ENCODE data around the gene SVIL.
"Not testable (repeated sequence)": the region's sequence is repeated elsewhere in the genome, so short reads cannot be mapped to it uniquely, and the experiment has no call there.

SVIL gene

GRCh38 chr10:29495366-29495765, 139.4 kb downstream of the SVIL start:
- no peak overlapping the region for H3K4me3 ChIP-seq (ENCODE audit: low read length)
- no peaks in the 10 kb centered on the region for H3K4me1 ChIP-seq (ENCODE audit: low read length)

DNA sequence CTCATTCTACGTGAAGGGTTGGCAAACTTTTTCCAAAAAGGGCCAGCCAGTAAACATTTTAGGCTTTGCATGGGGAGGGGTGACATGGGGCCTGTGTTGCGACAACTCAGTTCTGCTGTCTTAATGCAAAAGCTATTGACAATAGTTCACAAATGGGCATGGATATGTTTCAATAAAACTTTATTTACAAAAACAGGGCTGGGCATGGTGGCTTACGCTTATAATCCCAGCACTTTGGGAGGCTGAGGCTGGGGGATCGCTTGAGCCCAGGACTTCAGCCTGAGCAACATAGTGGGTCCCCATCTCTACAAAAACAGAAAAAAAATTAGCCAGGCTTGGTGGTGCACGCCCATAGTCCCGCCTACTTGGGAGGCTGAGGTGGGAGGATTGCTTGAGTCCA, 141.1 kb downstream of the SVIL start:
- Histone ChIP-seq H3K4me3 (ENCODE audit: low read length) (no peak overlapping the region), H3K79me2 (ENCODE audit: low read length) (no peaks in the 10 kb centered on the region), H3K9me2 (replicated peaks; ENCODE audit: insufficient read depth, low read length) (no peaks in the 10 kb centered on the region), H4K20me1 (ENCODE audit: insufficient read depth, low read length) (no peaks in the 10 kb centered on the region), H2AFZ (ENCODE audit: low read length) (no peak overlapping the region), H3K4me1 (ENCODE audit: low read length) (no peaks in the 10 kb centered on the region), H3K9me3 (replicated peaks; ENCODE audit: insufficient read depth, low read length) (no peaks in the 10 kb centered on the region), H3K27me3 (replicated peaks; ENCODE audit: insufficient read depth, low read length) (no peaks in the 10 kb centered on the region), H3K4me2 (ENCODE audit: low read depth, low read length) (no peak overlapping the region), H3K36me3 (replicated peaks; ENCODE audit: insufficient read depth, low read length) (no peaks in the 10 kb centered on the region), H3K9ac (ENCODE audit: low read length) (no peak overlapping the region), H3F3A (ENCODE audit: insufficient read depth, low read length) (no peaks in the 10 kb centered on the region), H3K27ac (ENCODE audit: low read length) (no peak overlapping the region)
- TF ChIP-seq EZH2phosphoT487 (IDR thresholded peaks at IDR 0.05; ENCODE audit: low read length), result no peak
- no peak for TF ChIP-seq EZH2 (optimal IDR thresholded peaks at IDR 0.05; ENCODE audit: low read depth, low read length)
- TF ChIP-seq CTCF (IDR thresholded peaks at IDR 0.05; ENCODE audit: low read length), result no peak
- no peak for DNase-seq

More at GRCh38 chr10:29495366-29495765, 139.4 kb downstream of the SVIL start:
- Histone ChIP-seq H3K9me2 (replicated peaks; ENCODE audit: insufficient read depth, low read length) (no peaks in the 10 kb centered on the region), H2AFZ (ENCODE audit: low read length) (no peak overlapping the region), H3K9me3 (replicated peaks; ENCODE audit: insufficient read depth, low read length) (no peaks in the 10 kb centered on the region), H4K20me1 (ENCODE audit: insufficient read depth, low read length) (no peaks in the 10 kb centered on the region), H3K4me2 (ENCODE audit: low read depth, low read length) (no peak overlapping the region), H3F3A (ENCODE audit: insufficient read depth, low read length) (no peaks in the 10 kb centered on the region), H3K36me3 (replicated peaks; ENCODE audit: insufficient read depth, low read length) (no peaks in the 10 kb centered on the region), H3K27me3 (replicated peaks; ENCODE audit: insufficient read depth, low read length) (no peaks in the 10 kb centered on the region), H3K27ac (ENCODE audit: low read length) (no peak overlapping the region), H3K9ac (ENCODE audit: low read length) (no peak overlapping the region), H3K79me2 (ENCODE audit: low read length) (no peaks in the 10 kb centered on the region)
- DNase-seq, result no peak
- no peak for TF ChIP-seq EZH2 (optimal IDR thresholded peaks at IDR 0.05; ENCODE audit: low read depth, low read length)
- no peak for TF ChIP-seq EZH2phosphoT487 (IDR thresholded peaks at IDR 0.05; ENCODE audit: low read length)

DNA sequence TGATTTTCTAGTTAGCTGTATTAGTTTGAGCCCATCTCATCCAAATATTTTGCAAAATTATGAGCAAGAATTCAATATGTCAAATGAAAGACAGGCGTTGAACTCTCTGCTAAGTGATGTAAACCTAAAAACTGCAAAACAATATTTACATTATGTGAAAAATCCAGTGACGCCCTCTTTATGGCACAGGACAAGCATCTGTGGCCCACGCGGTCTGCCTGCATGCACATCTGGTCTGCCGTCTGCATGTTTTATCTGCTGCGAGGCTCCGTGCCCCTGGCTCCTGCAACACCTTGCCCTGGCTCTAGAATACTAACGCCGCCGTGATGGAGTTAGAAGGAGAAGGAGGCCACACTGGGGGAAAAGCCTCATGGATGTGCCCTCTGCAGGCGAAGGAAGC, 142.0 kb downstream of the SVIL start:
- H3K9me3 ChIP-seq (replicated peaks; ENCODE audit: insufficient read depth, low read length), result no peaks in the 10 kb centered on the region
- H3K9me2 ChIP-seq (replicated peaks; ENCODE audit: insufficient read depth, low read length), result no peaks in the 10 kb centered on the region
- H3K27ac ChIP-seq (ENCODE audit: low read length), result no peak overlapping the region
- H3K27me3 ChIP-seq (replicated peaks; ENCODE audit: insufficient read depth, low read length), result no peaks in the 10 kb centered on the region
- no peaks in the 10 kb centered on the region for H3K4me1 ChIP-seq (ENCODE audit: low read length)
- H3K4me3 ChIP-seq (ENCODE audit: low read length), result no peak overlapping the region
- no peak for DNase-seq
- no peaks in the 10 kb centered on the region for H4K20me1 ChIP-seq (ENCODE audit: insufficient read depth, low read length)
- H3K9ac ChIP-seq (ENCODE audit: low read length), result no peak overlapping the region
- no peaks in the 10 kb centered on the region for H3F3A ChIP-seq (ENCODE audit: insufficient read depth, low read length)
- H3K4me2 ChIP-seq (ENCODE audit: low read depth, low read length), result no peak overlapping the region
- no peaks in the 10 kb centered on the region for H3K79me2 ChIP-seq (ENCODE audit: low read length)
- no peak overlapping the region for H2AFZ ChIP-seq (ENCODE audit: low read length)
- no peaks in the 10 kb centered on the region for H3K36me3 ChIP-seq (replicated peaks; ENCODE audit: insufficient read depth, low read length)
- TF ChIP-seq CTCF (IDR thresholded peaks at IDR 0.05; ENCODE audit: low read length) (no peak), EZH2phosphoT487 (IDR thresholded peaks at IDR 0.05; ENCODE audit: low read length) (no peak), EZH2 (optimal IDR thresholded peaks at IDR 0.05; ENCODE audit: low read depth, low read length) (no peak)

- DNase-seq, result no peak
- Histone ChIP-seq H3K4me1 (ENCODE audit: low read length) (no peaks in the 10 kb centered on the region), H3K9me2 (replicated peaks; ENCODE audit: insufficient read depth, low read length) (no peaks in the 10 kb centered on the region), H3K9ac (ENCODE audit: low read length) (no peak overlapping the region), H3K4me2 (ENCODE audit: low read depth, low read length) (no peak overlapping the region), H3K4me3 (ENCODE audit: low read length) (no peak overlapping the region), H3K27ac (ENCODE audit: low read length) (no peak overlapping the region), H3K9me3 (replicated peaks; ENCODE audit: insufficient read depth, low read length) (no peaks in the 10 kb centered on the region), H3K27me3 (replicated peaks; ENCODE audit: insufficient read depth, low read length) (no peaks in the 10 kb centered on the region), H3K79me2 (ENCODE audit: low read length) (no peaks in the 10 kb centered on the region), H3F3A (ENCODE audit: insufficient read depth, low read length) (no peaks in the 10 kb centered on the region), H4K20me1 (ENCODE audit: insufficient read depth, low read length) (no peaks in the 10 kb centered on the region), H2AFZ (ENCODE audit: low read length) (no peak overlapping the region), H3K36me3 (replicated peaks; ENCODE audit: insufficient read depth, low read length) (no peaks in the 10 kb centered on the region)
- no peak for TF ChIP-seq EZH2 (optimal IDR thresholded peaks at IDR 0.05; ENCODE audit: low read depth, low read length)
- TF ChIP-seq CTCF (IDR thresholded peaks at IDR 0.05; ENCODE audit: low read length), result no peak
- no peak for TF ChIP-seq EZH2phosphoT487 (IDR thresholded peaks at IDR 0.05; ENCODE audit: low read length)
Measured at GRCh38 chr10:29491918-29492317, 142.9 kb downstream of the SVIL start.

GRCh38 chr10:29490781-29491280, 143.9 kb downstream of the SVIL start:
- H3K4me3 ChIP-seq (ENCODE audit: low read length); H3F3A ChIP-seq (ENCODE audit: insufficient read depth, low read length); H3K9me2 ChIP-seq (replicated peaks; ENCODE audit: insufficient read depth, low read length); H3K4me1 ChIP-seq (ENCODE audit: low read length); H3K36me3 ChIP-seq (replicated peaks; ENCODE audit: insufficient read depth, low read length); H3K79me2 ChIP-seq (ENCODE audit: low read length); H3K9ac ChIP-seq (ENCODE audit: low read length); H2AFZ ChIP-seq (ENCODE audit: low read length); DNase-seq; H3K27me3 ChIP-seq (replicated peaks; ENCODE audit: insufficient read depth, low read length); H3K4me2 ChIP-seq (ENCODE audit: low read depth, low read length); H4K20me1 ChIP-seq (ENCODE audit: insufficient read depth, low read length); H3K27ac ChIP-seq (ENCODE audit: low read length); H3K9me3 ChIP-seq (replicated peaks; ENCODE audit: insufficient read depth, low read length): not testable (repeated sequence)

Data from MM.1S (cell line).